Ramos (cell line): ENCODE measurements around the gene NT5DC3.
"Not testable (repeated sequence)": the region's sequence is repeated elsewhere in the genome, so short reads cannot be mapped to it uniquely, and the experiment has no call there.

Experiments
- in situ Hi-C: fragments of 300-500 bp; cut with MboI; formaldehyde crosslinking; loops from one replicate; pipeline ENCODE4 v1.14.3; 2022; ENCODE audit warnings: low sequenced_read_pairs; ENCODE audit not compliant: unreplicated experiment

The NT5DC3 gene

GRCh38 chr12:103813426-103813825 is 27.6 kb downstream of the NT5DC3 start:
- in situ Hi-C loops = no loop called here

GRCh38 chr12:103812789-103813188 is 28.2 kb downstream of the NT5DC3 start:
- in situ Hi-C loops = no loop called here

- in situ Hi-C loops = no loop called here
These were observed 29.2 kb downstream of the NT5DC3 start for GRCh38 chr12:103811791-103812190.

GRCh38 chr12:103810111-103810510 is 30.9 kb downstream of the NT5DC3 start:
- in situ Hi-C loops = no loop called here

- in situ Hi-C loops = not testable (repeated sequence)
These were observed 31.4 kb downstream of the NT5DC3 start for GRCh38 chr12:103809639-103810038.

- in situ Hi-C loops = no loop called here
These were observed 31.9 kb downstream of the NT5DC3 start for GRCh38 chr12:103809154-103809553.

GRCh38 chr12:103808239-103808880 is 32.7 kb downstream of the NT5DC3 start:
- in situ Hi-C loops = no loop called here

- in situ Hi-C loops = no loop called here
These were observed 33.3 kb downstream of the NT5DC3 start for GRCh38 chr12:103807561-103808238.

- in situ Hi-C loops = no loop called here
These were observed 34.2 kb downstream of the NT5DC3 start for GRCh38 chr12:103806803-103807202.

- in situ Hi-C loops = no loop called here
These were observed 35.2 kb downstream of the NT5DC3 start for GRCh38 chr12:103805655-103806360.

- in situ Hi-C loops = no loop called here
These were observed 37.2 kb downstream of the NT5DC3 start for GRCh38 chr12:103803847-103804246.

- in situ Hi-C loops = no loop called here
These were observed 38.5 kb downstream of the NT5DC3 start for GRCh38 chr12:103802586-103802886.

- in situ Hi-C loops = no loop called here
These were observed 39.1 kb downstream of the NT5DC3 start for GRCh38 chr12:103801709-103802585.

GRCh38 chr12:103799857-103800771 is 40.9 kb downstream of the NT5DC3 start:
- in situ Hi-C loops = no loop called here

GRCh38 chr12:103799504-103799856 is 41.6 kb downstream of the NT5DC3 start:
- in situ Hi-C loops = no loop called here

- in situ Hi-C loops = no loop called here
These were observed 42.4 kb downstream of the NT5DC3 start for GRCh38 chr12:103798586-103798985.

- in situ Hi-C loops = no loop called here
These were observed 46.5 kb downstream of the NT5DC3 start for GRCh38 chr12:103794309-103795213.

- in situ Hi-C loops = no loop called here
These were observed 47.5 kb downstream of the NT5DC3 start for GRCh38 chr12:103793512-103794045.
